Measurements from ENCODE around the gene TKT. TPM values are rescaled to one million over a fixed set of nuclear protein-coding genes. Genes with fewer than 3 reads are reported as not detected.
"Not testable (repeated sequence)": the region's sequence is repeated elsewhere in the genome, so short reads cannot be mapped to it uniquely, and the experiment has no call there.

Gene TKT, protein sequence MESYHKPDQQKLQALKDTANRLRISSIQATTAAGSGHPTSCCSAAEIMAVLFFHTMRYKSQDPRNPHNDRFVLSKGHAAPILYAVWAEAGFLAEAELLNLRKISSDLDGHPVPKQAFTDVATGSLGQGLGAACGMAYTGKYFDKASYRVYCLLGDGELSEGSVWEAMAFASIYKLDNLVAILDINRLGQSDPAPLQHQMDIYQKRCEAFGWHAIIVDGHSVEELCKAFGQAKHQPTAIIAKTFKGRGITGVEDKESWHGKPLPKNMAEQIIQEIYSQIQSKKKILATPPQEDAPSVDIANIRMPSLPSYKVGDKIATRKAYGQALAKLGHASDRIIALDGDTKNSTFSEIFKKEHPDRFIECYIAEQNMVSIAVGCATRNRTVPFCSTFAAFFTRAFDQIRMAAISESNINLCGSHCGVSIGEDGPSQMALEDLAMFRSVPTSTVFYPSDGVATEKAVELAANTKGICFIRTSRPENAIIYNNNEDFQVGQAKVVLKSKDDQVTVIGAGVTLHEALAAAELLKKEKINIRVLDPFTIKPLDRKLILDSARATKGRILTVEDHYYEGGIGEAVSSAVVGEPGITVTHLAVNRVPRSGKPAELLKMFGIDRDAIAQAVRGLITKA
- 100 to 1,000 TPM; 130 to 171 (median 145) TPM for total RNA-seq

DNA sequence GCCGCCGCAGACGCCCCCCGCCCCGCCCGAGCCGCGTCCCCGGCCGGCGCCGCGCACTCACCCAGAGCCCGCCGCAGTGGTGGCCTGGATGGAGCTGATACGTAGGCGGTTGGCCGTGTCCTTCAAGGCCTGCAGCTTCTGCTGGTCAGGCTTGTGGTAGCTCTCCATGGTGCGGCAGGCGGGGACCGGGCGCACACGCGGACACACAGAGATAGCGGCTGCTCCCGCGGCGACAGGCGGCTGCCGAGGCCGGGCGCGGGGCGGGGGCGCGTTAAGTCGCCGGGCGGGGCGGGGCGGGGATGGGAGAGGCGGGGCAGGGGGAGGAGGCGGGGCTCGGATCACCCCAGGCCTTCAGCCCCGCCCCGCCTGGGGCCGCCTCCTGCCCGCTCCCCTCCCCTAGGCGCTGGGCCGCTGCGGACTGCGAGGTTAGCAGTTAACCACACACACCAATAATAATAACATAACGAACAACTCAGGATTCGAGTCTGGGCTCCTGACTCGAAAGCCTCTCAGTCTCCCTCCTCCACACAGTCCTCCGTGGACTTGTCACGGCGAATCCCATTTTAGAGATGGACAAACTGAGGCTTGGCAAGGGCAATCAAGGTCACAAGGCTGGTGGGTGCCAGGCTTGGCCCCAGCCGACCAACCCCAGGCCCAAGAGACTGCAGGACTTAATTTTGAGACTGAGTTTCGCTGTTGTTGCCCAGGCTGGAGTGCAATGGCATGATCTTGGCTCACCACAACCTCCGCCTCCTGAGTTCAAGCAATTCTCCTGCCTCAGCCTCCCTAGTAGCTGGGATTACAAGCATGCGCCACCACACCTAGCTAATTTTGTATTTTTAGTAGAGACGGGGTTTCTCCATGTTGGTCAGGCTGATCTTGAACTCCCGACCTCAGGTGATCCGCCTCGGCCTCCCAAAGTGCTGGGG lies at the start of gene TKT:
Gene TKT (minus strand): TSS at position 248 of the 929 bp plus-strand sequence. CDS start 80 bp downstream, at position 168.
- no peaks in the 10 kb centered on the region for H3K36me3 ChIP-seq
- peaks cover 0 to 25% (median 11%) of the 10 kb centered on the region in 4 donors for H3K4me1 ChIP-seq
- no peaks in the 10 kb centered on the region for H3K27me3 ChIP-seq
- no peaks in the 10 kb centered on the region for H3K9me3 ChIP-seq
- H3K4me3 ChIP-seq = peak within 1 kb of the TSS; percentile 73 to 98 (median 80)
- H3K27ac ChIP-seq = peak within 1 kb of the TSS; percentile 80 to 96 (median 90)
- TF ChIP-seq POLR2A (IDR thresholded peaks at IDR 0.05) = peak; percentile 61 to 73
- no peak for TF ChIP-seq CTCF (IDR thresholded peaks at IDR 0.05)
- DNase-seq = peak; percentile 89 to 94 (median 92)

- Histone ChIP-seq H3K27me3 (no peaks in the 10 kb centered on the region), H3K4me1 (no peaks in the 10 kb centered on the region), H3K36me3 (peaks cover 0 to 59% (median 0%) of the 10 kb centered on the region in 3 donors), H3K27ac (no peak overlapping the region), H3K4me3 (no peak overlapping the region), H3K9me3 (no peaks in the 10 kb centered on the region)
- no peak for DNase-seq
- TF ChIP-seq CTCF (IDR thresholded peaks at IDR 0.05) (no peak), POLR2A (IDR thresholded peaks at IDR 0.05) (no peak)
Observed at GRCh38 chr3:53303957-53304356, 48.1 kb upstream of the TKT start.

DNA sequence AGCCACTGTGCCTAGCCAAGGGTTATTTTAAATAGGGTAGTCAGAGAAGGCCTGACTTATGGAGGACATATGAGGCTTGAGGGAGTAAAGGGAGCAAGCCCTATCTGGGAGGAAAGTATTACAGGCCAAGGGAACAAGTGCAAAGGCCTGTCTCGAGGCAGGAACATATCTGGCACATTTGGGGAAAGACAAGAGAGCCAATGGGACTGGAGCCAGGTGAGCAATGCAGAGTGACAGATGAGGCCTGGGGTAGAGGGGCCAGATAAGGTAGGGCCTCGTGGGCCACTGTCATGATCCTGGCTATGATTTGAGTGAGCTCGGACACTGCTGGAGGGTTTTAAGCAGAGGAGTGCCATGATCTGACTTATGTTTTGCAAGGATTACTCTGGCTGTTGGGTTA lies 47.7 kb upstream of the TKT start:
- Histone ChIP-seq H3K4me3 (no peak overlapping the region), H3K4me1 (no peaks in the 10 kb centered on the region), H3K36me3 (peaks cover 0 to 59% (median 0%) of the 10 kb centered on the region in 3 donors), H3K27me3 (no peaks in the 10 kb centered on the region), H3K27ac (no peak overlapping the region), H3K9me3 (no peaks in the 10 kb centered on the region)
- TF ChIP-seq CTCF (IDR thresholded peaks at IDR 0.05) = no peak
- no peak for DNase-seq

- H3K4me1 ChIP-seq = no peaks in the 10 kb centered on the region
- no peaks in the 10 kb centered on the region for H3K27me3 ChIP-seq
- H3K36me3 ChIP-seq = peaks cover 0 to 62% (median 0%) of the 10 kb centered on the region in 3 donors
- no peak overlapping the region for H3K27ac ChIP-seq
- H3K4me3 ChIP-seq = no peak overlapping the region
- no peaks in the 10 kb centered on the region for H3K9me3 ChIP-seq
- no peak for TF ChIP-seq CTCF (IDR thresholded peaks at IDR 0.05)
- TF ChIP-seq POLR2A (IDR thresholded peaks at IDR 0.05) = no peak
- DNase-seq = no peak
Observed at GRCh38 chr3:53300826-53301225, 45.0 kb upstream of the TKT start.

- TF ChIP-seq CTCF (IDR thresholded peaks at IDR 0.05) = peak; percentile 69 to 96 (median 94)
- DNase-seq, H3K27me3 ChIP-seq, H3K9me3 ChIP-seq, H3K4me3 ChIP-seq, H3K4me1 ChIP-seq, H3K27ac ChIP-seq: not testable (repeated sequence)
- peaks cover 0 to 62% (median 0%) of the 10 kb centered on the region in 3 donors for H3K36me3 ChIP-seq
Observed at GRCh38 chr3:53299611-53300023, 43.8 kb upstream of the TKT start.

Data from Peyer's patch (tissue), 4 donors.